ENCODE results near the gene KIAA0586.

The KIAA0586 gene

DNA sequence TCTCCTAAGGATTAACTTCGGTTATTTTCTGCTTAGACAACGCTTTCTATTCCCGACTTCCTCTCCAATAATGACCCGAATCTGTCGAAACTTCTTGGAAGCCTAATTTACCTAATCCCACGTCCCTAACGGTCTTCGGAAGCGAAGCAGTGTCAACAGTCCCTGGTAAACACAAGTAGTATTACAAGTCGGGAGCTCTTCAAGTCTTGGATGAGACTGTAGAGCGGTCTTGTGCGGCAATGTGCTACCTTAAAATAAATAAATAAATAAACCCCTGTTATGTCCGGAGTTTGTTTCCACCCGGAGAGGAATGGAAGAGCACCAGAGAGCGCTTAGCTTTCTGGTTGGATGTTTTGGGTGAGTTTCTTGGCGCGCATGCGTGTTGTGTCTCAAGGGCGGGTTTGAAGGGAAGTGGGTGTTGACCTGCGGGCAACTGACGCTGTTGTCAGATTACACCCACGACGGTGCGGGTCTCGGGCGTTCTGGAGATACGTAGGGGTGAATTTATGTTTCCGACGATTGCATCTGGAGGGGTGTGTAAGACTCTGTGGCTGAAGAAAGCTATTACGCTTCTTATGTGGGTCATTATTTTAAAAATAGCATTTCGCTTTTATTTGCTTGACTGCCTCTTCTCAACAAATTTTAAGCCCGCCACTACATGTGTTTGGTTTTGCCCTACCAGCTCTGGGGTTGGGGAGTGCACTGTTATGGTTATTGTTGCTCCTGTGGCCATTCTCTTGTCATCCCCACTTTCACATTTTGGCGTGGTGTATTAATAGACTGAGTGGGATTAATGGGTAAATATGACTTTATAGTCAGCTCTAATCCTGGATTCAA is at the start of gene KIAA0586, which contains the start of gene TIMM9:
KIAA0586 (plus strand) TSS at position 439 of the 837 bp plus-strand sequence. CDS start 546 bp downstream, outside the sequence.
TIMM9 (minus strand) TSS at position 251 of the 837 bp plus-strand sequence. CDS start 15,586 bp downstream, outside the sequence.
- Histone ChIP-seq H3K36me3 (replicated peaks; ENCODE audit: low read depth, low read length) (peaks cover 6% of the 10 kb centered on the region), H3K9ac (ENCODE audit: low read length) (peak within 1 kb of the TSS; percentile 83)
- TF ChIP-seq, protein P1, sequence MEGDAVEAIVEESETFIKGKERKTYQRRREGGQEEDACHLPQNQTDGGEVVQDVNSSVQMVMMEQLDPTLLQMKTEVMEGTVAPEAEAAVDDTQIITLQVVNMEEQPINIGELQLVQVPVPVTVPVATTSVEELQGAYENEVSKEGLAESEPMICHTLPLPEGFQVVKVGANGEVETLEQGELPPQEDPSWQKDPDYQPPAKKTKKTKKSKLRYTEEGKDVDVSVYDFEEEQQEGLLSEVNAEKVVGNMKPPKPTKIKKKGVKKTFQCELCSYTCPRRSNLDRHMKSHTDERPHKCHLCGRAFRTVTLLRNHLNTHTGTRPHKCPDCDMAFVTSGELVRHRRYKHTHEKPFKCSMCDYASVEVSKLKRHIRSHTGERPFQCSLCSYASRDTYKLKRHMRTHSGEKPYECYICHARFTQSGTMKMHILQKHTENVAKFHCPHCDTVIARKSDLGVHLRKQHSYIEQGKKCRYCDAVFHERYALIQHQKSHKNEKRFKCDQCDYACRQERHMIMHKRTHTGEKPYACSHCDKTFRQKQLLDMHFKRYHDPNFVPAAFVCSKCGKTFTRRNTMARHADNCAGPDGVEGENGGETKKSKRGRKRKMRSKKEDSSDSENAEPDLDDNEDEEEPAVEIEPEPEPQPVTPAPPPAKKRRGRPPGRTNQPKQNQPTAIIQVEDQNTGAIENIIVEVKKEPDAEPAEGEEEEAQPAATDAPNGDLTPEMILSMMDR (IDR thresholded peaks at IDR 0.05; ENCODE audit: low read depth, low read length) = no peak
- TF ChIP-seq EZH2phosphoT487 (IDR thresholded peaks at IDR 0.05; ENCODE audit: low read depth) = no peak

DNA sequence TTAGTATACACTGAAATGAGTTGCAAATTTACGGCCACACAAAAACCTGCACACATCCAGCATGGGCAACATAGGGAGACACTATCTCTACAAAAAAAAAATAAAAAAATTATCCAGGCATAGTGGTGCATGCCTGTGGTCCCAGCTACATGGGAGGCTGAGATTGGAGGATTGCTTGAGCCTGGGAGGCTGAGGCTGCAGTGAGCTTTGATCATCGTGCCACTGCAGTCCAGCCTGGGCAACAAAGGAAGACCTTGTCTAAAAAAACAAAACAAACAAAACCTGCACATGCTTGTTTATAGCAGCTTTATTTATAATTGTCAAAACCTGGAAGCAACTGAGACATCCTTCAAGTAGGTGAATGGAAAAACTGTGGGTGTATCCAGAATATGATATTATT is 36.7 kb upstream of the KIAA0586 start:
- H3K79me2 ChIP-seq (ENCODE audit: low read length) = no peaks in the 10 kb centered on the region
- no peak overlapping the region for H3K4me3 ChIP-seq (ENCODE audit: low read length)
- H4K20me1 ChIP-seq (ENCODE audit: insufficient read depth, low read length) = no peaks in the 10 kb centered on the region
- no peak overlapping the region for H3K27ac ChIP-seq (ENCODE audit: low read length)
- no peak overlapping the region for H3K9ac ChIP-seq (ENCODE audit: low read length)
- no peaks in the 10 kb centered on the region for H3K27me3 ChIP-seq (ENCODE audit: low read depth, low read length)
- H3K4me1 ChIP-seq (ENCODE audit: low read length) = peaks cover 5% of the 10 kb centered on the region
- TF ChIP-seq EZH2phosphoT487 (IDR thresholded peaks at IDR 0.05; ENCODE audit: low read depth) = no peak
- TF ChIP-seq, protein P1 (IDR thresholded peaks at IDR 0.05; ENCODE audit: low read depth, low read length) = no peak
- H3K36me3 ChIP-seq (replicated peaks; ENCODE audit: low read depth, low read length) = no peaks in the 10 kb centered on the region
- no peak overlapping the region for H3K4me2 ChIP-seq (ENCODE audit: low read length)
- H3K9me3 ChIP-seq (ENCODE audit: insufficient read depth, low read length) = no peaks in the 10 kb centered on the region
- no peak overlapping the region for H2AFZ ChIP-seq (ENCODE audit: low read depth, low read length)

More for the DNA sequence above, at the start of gene KIAA0586, which contains the start of gene TIMM9:
- Histone ChIP-seq H3K27ac (ENCODE audit: low read length) (peak within 1 kb of the TSS; percentile 83), H4K20me1 (ENCODE audit: insufficient read depth, low read length) (no peaks in the 10 kb centered on the region), H3K9me3 (ENCODE audit: insufficient read depth, low read length) (no peaks in the 10 kb centered on the region), H3K4me1 (ENCODE audit: low read length) (peaks cover 15% of the 10 kb centered on the region), H3K4me3 (ENCODE audit: low read length) (peak within 1 kb of the TSS; percentile 88), H3K79me2 (ENCODE audit: low read length) (peaks cover 53% of the 10 kb centered on the region), H2AFZ (ENCODE audit: low read depth, low read length) (peak within 1 kb of the TSS; percentile 94), H3K4me2 (ENCODE audit: low read length) (peak within 1 kb of the TSS; percentile 76), H3K27me3 (ENCODE audit: low read depth, low read length) (no peaks in the 10 kb centered on the region)

DNA sequence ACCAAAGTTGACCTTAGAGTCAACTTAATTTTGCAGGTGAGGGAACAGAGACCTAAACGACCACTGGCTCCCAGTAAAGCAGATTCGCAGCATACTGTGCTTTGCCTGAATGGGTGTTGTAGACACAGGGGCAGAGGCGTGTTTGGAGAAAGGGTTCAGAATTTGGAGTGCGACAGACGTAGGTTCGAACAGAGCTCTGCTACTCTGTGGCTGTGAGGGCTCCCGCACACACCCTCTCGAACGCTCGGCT is 32.0 kb upstream of the KIAA0586 start:
- peak overlapping the region; percentile 75 for H3K4me2 ChIP-seq (ENCODE audit: low read length)
- peak overlapping the region; percentile 70 for H3K4me3 ChIP-seq (ENCODE audit: low read length)
- H3K9me3 ChIP-seq (ENCODE audit: insufficient read depth, low read length) = no peaks in the 10 kb centered on the region
- H3K9ac ChIP-seq (ENCODE audit: low read length) = peak overlapping the region; percentile 43
- TF ChIP-seq EZH2phosphoT487 (IDR thresholded peaks at IDR 0.05; ENCODE audit: low read depth) = no peak
- TF ChIP-seq, protein P1 (IDR thresholded peaks at IDR 0.05; ENCODE audit: low read depth, low read length) = no peak
- H3K4me1 ChIP-seq (ENCODE audit: low read length) = peaks cover 10% of the 10 kb centered on the region
- H3K27me3 ChIP-seq (ENCODE audit: low read depth, low read length) = no peaks in the 10 kb centered on the region
- H3K27ac ChIP-seq (ENCODE audit: low read length) = no peak overlapping the region
- peaks cover 2% of the 10 kb centered on the region for H3K36me3 ChIP-seq (replicated peaks; ENCODE audit: low read depth, low read length)
- no peaks in the 10 kb centered on the region for H3K79me2 ChIP-seq (ENCODE audit: low read length)
- H4K20me1 ChIP-seq (ENCODE audit: insufficient read depth, low read length) = no peaks in the 10 kb centered on the region
- H2AFZ ChIP-seq (ENCODE audit: low read depth, low read length) = peak overlapping the region; percentile 91
